H1 (cell line): Measurements from ENCODE around the gene NRXN3. TPM values are rescaled to one million over a fixed set of nuclear protein-coding genes. Genes with fewer than 3 reads are reported as not detected.

Source experiments
- CTCF ChIA-PET: fragments of 300-600 bp; sonication (Branson Sonifier 250); formaldehyde crosslinking; loops from one replicate; lab custom pipeline; 2021; ENCODE audit not compliant: partially characterized antibody; lab: Charles Lee
- POLR2A ChIA-PET: fragments of 300-600 bp; sonication (Branson Sonifier 250); formaldehyde crosslinking; loops from one replicate; lab custom pipeline; 2021; ENCODE audit warnings: inconsistent platforms; ENCODE audit not compliant: partially characterized antibody; lab: Charles Lee
- DNase-seq, 2 experiments: peaks; one replicate each; pipeline versions ENCODE4 v3.0.0 to v3.0.0-alpha.2; 2010 to 2022; ENCODE audit warnings: low spot score in 2 of 2, low read depth in 1 of 2, mixed read lengths in 1 of 2
- FAIRE-seq: peaks from 2 replicates; lab custom pipeline; 2011; peaks lifted over from hg19 to GRCh38; lab: Jason Lieb, UNC
- H2AFZ ChIP-seq: 2 replicates; pipeline ENCODE4 v1.8.1; 2012; ENCODE audit warnings: low read length, inconsistent platforms
- H2AK5ac ChIP-seq: 2 replicates; pipeline ENCODE4 v1.6.1; 2013; ENCODE audit warnings: low read depth, low read length
- H2BK120ac ChIP-seq: replicated peaks from 2 replicates; pipeline ENCODE3; 2013; ENCODE audit warnings: low read depth, low read length, inconsistent platforms
- H2BK12ac ChIP-seq: 2 replicates; pipeline ENCODE4 v1.6.1; 2013; ENCODE audit warnings: low read depth, low read length
- H2BK15ac ChIP-seq: 2 replicates; pipeline ENCODE4 v1.6.1; 2013; ENCODE audit warnings: low read length
- H2BK20ac ChIP-seq: 2 replicates; pipeline ENCODE4 v1.6.1; 2013; ENCODE audit warnings: low read length
- H2BK5ac ChIP-seq: 2 replicates; pipeline ENCODE4 v1.6.1; 2013; ENCODE audit warnings: low read depth, low read length
- H3K14ac ChIP-seq: 2 replicates; pipeline ENCODE4 v1.6.1; 2013; ENCODE audit warnings: inconsistent platforms; ENCODE audit not compliant: insufficient read length
- H3K18ac ChIP-seq: 2 replicates; pipeline ENCODE4 v1.6.1; 2013; ENCODE audit warnings: low read length; ENCODE audit errors: extremely low read depth
- H3K23ac ChIP-seq: 2 replicates; pipeline ENCODE4 v1.6.1; 2013; ENCODE audit warnings: inconsistent platforms; ENCODE audit not compliant: insufficient read length
- H3K23me2 ChIP-seq: 2 replicates; pipeline ENCODE4 v1.6.1; 2013; ENCODE audit warnings: low read depth, low read length
- H3K27ac ChIP-seq: 2 replicates; pipeline ENCODE4 v1.6.1; 2011; ENCODE audit warnings: low read depth, low read length, inconsistent platforms
- H3K27me3 ChIP-seq, 4 experiments: replicated peaks in 1 of 4; 1 replicate in 1 of 4; 2 replicates in 3 of 4; pipeline versions ENCODE4 v1.6.1 to v1.8.1; 2011 to 2013; ENCODE audit warnings: low read length in 3 of 4, mild to moderate bottlenecking in 3 of 4, inconsistent platforms in 2 of 4, mixed read lengths in 2 of 4, moderate library complexity in 1 of 4; ENCODE audit not compliant: control insufficient read depth in 3 of 4, insufficient read depth in 3 of 4; ENCODE audit errors: extremely low read depth in 1 of 4
- H3K36me3 ChIP-seq, 4 experiments: 2 replicates each; pipeline versions ENCODE4 v1.6.1 to v1.8.1; 2011 to 2013; ENCODE audit warnings: mild to moderate bottlenecking in 4 of 4, low read length in 3 of 4, moderate library complexity in 2 of 4, control low read depth in 1 of 4, inconsistent platforms in 1 of 4; ENCODE audit not compliant: insufficient read depth in 4 of 4, control insufficient read depth in 2 of 4
- H3K4ac ChIP-seq: replicated peaks from 2 replicates; pipeline ENCODE3; 2013; ENCODE audit warnings: low read length, low read depth, mixed read lengths, inconsistent platforms; ENCODE audit not compliant: insufficient read length
- H3K4me1 ChIP-seq, 4 experiments: replicated peaks in 1 of 4; 1 replicate in 1 of 4; 2 replicates in 3 of 4; pipeline versions ENCODE4 v1.6.1 to v1.8.1; 2011 to 2013; ENCODE audit warnings: low read length in 3 of 4, inconsistent platforms in 2 of 4, mixed read lengths in 1 of 4; ENCODE audit not compliant: insufficient read depth in 4 of 4, control insufficient read depth in 3 of 4
- H3K4me2 ChIP-seq, 2 experiments: 2 replicates each; pipeline versions ENCODE4 v1.6.1 to v1.8.1; 2011 to 2013; ENCODE audit warnings: low read depth in 2 of 2, low read length in 2 of 2, control low read depth in 1 of 2, inconsistent platforms in 1 of 2, mild to moderate bottlenecking in 1 of 2; ENCODE audit not compliant: insufficient read depth in 1 of 2
- H3K4me3 ChIP-seq, 4 experiments: fragments of 200-600, 300-600 bp in 1 of 4; sonication (generic), shearing (Covaris generic), sonication (Bioruptor Twin) in 1 of 4; 2 replicates each; pipeline versions ENCODE4 v1.5.1 to v1.8.1; 2011 to 2016; ENCODE audit warnings: low read length in 4 of 4, low read depth in 3 of 4, control low read depth in 2 of 4, inconsistent platforms in 2 of 4, mild to moderate bottlenecking in 2 of 4, mixed read lengths in 1 of 4, moderate library complexity in 1 of 4; ENCODE audit not compliant: insufficient read depth in 2 of 4; ENCODE audit errors: extremely low read depth in 1 of 4
- H3K56ac ChIP-seq: replicated peaks from 2 replicates; pipeline ENCODE3; 2013; ENCODE audit warnings: low read depth, mild to moderate bottlenecking, mixed read lengths, low read length, inconsistent platforms; ENCODE audit not compliant: insufficient read length
- H3K79me1 ChIP-seq: 2 replicates; pipeline ENCODE4 v1.6.1; 2013; ENCODE audit warnings: low read depth, low read length, control low read depth
- H3K79me2 ChIP-seq, 2 experiments: 2 replicates each; pipeline versions ENCODE4 v1.6.1 to v1.8.1; 2012 to 2013; ENCODE audit warnings: low read length in 2 of 2, mild to moderate bottlenecking in 2 of 2, inconsistent platforms in 1 of 2; ENCODE audit not compliant: insufficient read depth in 2 of 2, control insufficient read depth in 1 of 2
- H3K9ac ChIP-seq, 4 experiments: replicated peaks in 1 of 4; 1 replicate in 1 of 4; 2 replicates in 3 of 4; pipeline versions ENCODE4 v1.6.1 to v1.8.1; 2011 to 2013; ENCODE audit warnings: low read depth in 3 of 4, low read length in 3 of 4, control low read depth in 2 of 4, mild to moderate bottlenecking in 2 of 4, moderate library complexity in 2 of 4, inconsistent platforms in 1 of 4; ENCODE audit errors: extremely low read depth in 1 of 4
- H3K9me3 ChIP-seq, 2 experiments: 2 replicates each; pipeline versions ENCODE4 v1.6.1 to v1.8.1; 2012 to 2013; ENCODE audit warnings: mild to moderate bottlenecking in 2 of 2, moderate library complexity in 2 of 2, control low read depth in 1 of 2, inconsistent platforms in 1 of 2, low read depth in 1 of 2, low read length in 1 of 2, mixed read lengths in 1 of 2; ENCODE audit not compliant: insufficient read depth in 2 of 2
- H4K20me1 ChIP-seq, 2 experiments: replicated peaks in 1 of 2; 2 replicates each; pipeline versions ENCODE3 to v1.8.1; 2011 to 2013; ENCODE audit warnings: inconsistent platforms in 2 of 2, low read length in 2 of 2, mild to moderate bottlenecking in 1 of 2; ENCODE audit not compliant: insufficient read depth in 2 of 2, control insufficient read depth in 1 of 2
- H4K5ac ChIP-seq: 2 replicates; pipeline ENCODE4 v1.6.1; 2013; ENCODE audit warnings: low read length, low read depth, mixed read lengths, inconsistent platforms; ENCODE audit not compliant: insufficient read length
- H4K8ac ChIP-seq: 2 replicates; pipeline ENCODE4 v1.8.0; 2013; ENCODE audit warnings: mild to moderate bottlenecking, moderate library complexity, low read length, inconsistent platforms; ENCODE audit not compliant: insufficient read depth; ENCODE audit errors: extremely low read depth
- H4K91ac ChIP-seq: replicated peaks from 2 replicates; pipeline ENCODE3; 2013; ENCODE audit warnings: low read length, mixed read lengths, inconsistent platforms; ENCODE audit not compliant: insufficient read length
- ASH2L ChIP-seq: fragments of 200-600, 300-600 bp; sonication (generic); IDR thresholded peaks from one replicate; pipeline ENCODE4 v1.7.1; 2017; ENCODE audit warnings: low read length
- HDAC2 ChIP-seq, 2 experiments: fragments of 300-600 bp in 1 of 2; sonication (generic) in 1 of 2; IDR thresholded peaks; 2 replicates each; pipeline ENCODE4 v1.6.1; 2011 to 2012; ENCODE audit warnings: low read depth in 2 of 2, low read length in 2 of 2, mild to moderate bottlenecking in 2 of 2, moderate library complexity in 2 of 2, borderline replicate concordance in 1 of 2, inconsistent platforms in 1 of 2
- polyA plus RNA-seq, 7 experiments: library from polyadenylated mRNA; depleted of rRNA in 3 of 7; stranded (reverse) in 5 of 7; unstranded in 2 of 7; fragments of >200 nt in 5 of 7; fragments of 200-250 nt in 2 of 7; gene quantifications; 1 replicate in 5 of 7; 2 replicates in 1 of 7; 4 replicates in 1 of 7; pipeline versions ENCODE4 v1.2.1 to v1.2.3, GENCODE V29; 2011 to 2013; ENCODE audit warnings: missing spikeins in 2 of 7, mixed read lengths in 2 of 7
- total RNA-seq: library from RNA; stranded (reverse); fragmentation: NEBNext Ultra II Directional; extraction: Animal tissue kit (Norgen Biotek cat#: 25700); gene quantifications from 2 replicates; pipeline ENCODE4 v1.2.1, GENCODE V29; 2021

NRXN3 gene
- total and polyA plus RNA-seq, 2 of the 8 experiments (the other 6 are each of a cell fraction or from before 2014, with no cell fraction given), result 2.6 to 4.1 TPM

DNA sequence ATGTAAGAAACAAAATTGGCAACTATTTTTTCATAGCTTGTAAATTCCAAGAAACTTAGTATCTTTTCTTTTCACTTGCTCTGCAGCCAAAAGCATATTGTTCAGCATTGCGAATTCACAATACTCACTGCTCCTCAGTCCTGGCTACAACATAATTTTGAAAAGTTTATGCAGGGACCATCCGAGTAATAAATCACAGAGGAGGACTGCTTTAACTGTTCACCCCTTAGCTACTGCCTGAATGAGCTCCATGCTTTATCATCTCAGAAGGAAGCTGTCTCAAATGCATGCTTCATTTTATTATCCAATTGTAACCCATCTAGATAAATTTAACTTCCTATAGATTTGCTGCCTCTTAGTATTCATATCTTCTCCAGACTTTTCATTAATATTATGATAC lies 1213.3 kb downstream of the NRXN3 start (continued):
- no peak for TF ChIP-seq HDAC2 (IDR thresholded peaks at IDR 0.05; ENCODE audit: borderline replicate concordance in 1 of 2, low read depth in 2 of 2, low read length in 2 of 2)

DNA sequence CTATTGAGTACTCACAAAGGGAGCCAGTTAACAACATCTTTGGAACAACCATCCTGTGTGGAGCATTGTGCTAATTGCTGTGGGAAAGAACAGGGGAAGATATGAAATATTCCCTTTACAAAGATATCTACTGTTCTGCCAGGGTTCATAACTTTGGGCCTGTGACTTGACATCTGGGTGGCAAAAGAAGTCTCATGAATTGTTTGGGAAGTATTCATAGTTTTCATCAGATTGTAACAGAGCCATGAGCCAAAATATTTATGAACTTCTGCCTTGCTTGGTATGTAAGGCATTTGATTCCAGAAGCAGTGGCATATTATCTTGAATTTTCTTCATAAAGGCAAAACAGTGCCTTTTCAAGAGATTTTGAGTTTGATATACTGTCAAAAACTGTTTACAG lies 1224.9 kb downstream of the NRXN3 start:
- TF ChIP-seq ASH2L, result no peak
- Histone ChIP-seq H2BK20ac (no peak overlapping the region), H3K27me3 (no peaks in the 10 kb centered on the region), H3K4me1 (no peaks in the 10 kb centered on the region), H3K4me3 (no peak overlapping the region), H4K20me1 (no peaks in the 10 kb centered on the region), H2BK12ac (no peak overlapping the region), H3K18ac (no peak overlapping the region), H2BK120ac (no peak overlapping the region), H3K4ac (no peak overlapping the region), H3K79me2 (no peaks in the 10 kb centered on the region), H3K14ac (no peak overlapping the region), H2BK5ac (no peak overlapping the region), H3K36me3 (no peaks in the 10 kb centered on the region), H3K56ac (no peak overlapping the region), H3K23ac (no peak overlapping the region), H3K4me2 (no peak overlapping the region), H3K23me2 (no peaks in the 10 kb centered on the region), H2BK15ac (no peak overlapping the region), H4K5ac (no peak overlapping the region), H4K8ac (no peak overlapping the region), H3K79me1 (no peaks in the 10 kb centered on the region), H4K91ac (no peak overlapping the region), H3K9me3 (no peaks in the 10 kb centered on the region), H3K27ac (no peak overlapping the region), H3K9ac (no peak overlapping the region), H2AFZ (no peak overlapping the region), H2AK5ac (no peak overlapping the region)
- DNase-seq, result no peak
- FAIRE-seq, result no peak
- ChIA-PET POLR2A (no interaction called here), CTCF (interaction anchor here (0.9 to 1.2 kb wide), 2 partner anchors 12 to 14 kb away, joined by 3 read pairs; no protein-coding TSS in a partner anchor)
